ENCODE results near the gene ANXA3. TPM values are rescaled to one million over a fixed set of nuclear protein-coding genes. Genes with fewer than 3 reads are reported as not detected.

Gene ANXA3
- total and polyA plus RNA-seq, 2 donors (not counting 1 experiment from before 2014, with no cell fraction given): not detected

- ATAC-seq (ENCODE audit: low read depth) (no peak), DNase-seq (no peak)
- H3K4me3 Mint-ChIP-seq: no peak overlapping the region
- Histone ChIP-seq H4K20me1 (ENCODE audit: control insufficient read depth, insufficient read depth, low read length, poor library complexity, severe bottlenecking) (no peaks in the 10 kb centered on the region), H3K79me2 (ENCODE audit: control insufficient read depth, insufficient read depth, low read length) (no peaks in the 10 kb centered on the region), H3K9ac (ENCODE audit: low read length) (no peak overlapping the region), H3K36me3 (replicated peaks in 1 of 2; ENCODE audit: control extremely low read depth in 1 of 2, control insufficient read depth in 1 of 2, extremely low read depth in 1 of 2, insufficient read depth in 2 of 2, low read length in 1 of 2) (no peaks in the 10 kb centered on the region), H3K4me1 (ENCODE audit: control insufficient read depth in 2 of 2, insufficient read depth in 2 of 2, low read length in 2 of 2) (peaks cover 45 to 46% of the 10 kb centered on the region in 2 donors), H2AFZ (ENCODE audit: insufficient read depth, low read depth, low read length, poor library complexity, severe bottlenecking) (no peak overlapping the region), H3K9me3 (ENCODE audit: control extremely low read depth in 1 of 3, control insufficient read depth in 2 of 3, insufficient read depth in 1 of 3, low read length in 2 of 3) (peaks cover 2 to 17% (median 16%) of the 10 kb centered on the region in 3 donors), H3K27ac (ENCODE audit: low read length in 2 of 2) (peak overlapping the region in 1 of 2 donors; percentile 83), H3K4me2 (replicated peaks; ENCODE audit: low read depth, low read length, poor library complexity, severe bottlenecking) (peak overlapping the region; percentile 39), H3K4me3 (ENCODE audit: control extremely low read depth in 1 of 5, extremely low read depth in 1 of 5, insufficient read depth in 1 of 5, low read depth in 2 of 5, low read length in 4 of 5) (peak overlapping the region in 1 of 5 experiments; percentile 30), H3K27me3 (replicated peaks in 1 of 4; ENCODE audit: control extremely low read depth in 1 of 4, control insufficient read depth in 3 of 4, insufficient read depth in 4 of 4, low read length in 3 of 4) (no peaks in the 10 kb centered on the region)
- 80% methylated on average over 1 of the region's 4 CpGs for WGBS (ENCODE audit: insufficient coverage)
- ChIA-PET CTCF (interaction anchor here (1.2 to 7.6 kb wide), 4 partner anchors 14 to 114 kb away, joined by 3 to 47 read pairs (median 24); no protein-coding TSS in a partner anchor), POLR2A (interaction anchor here (0.9 kb wide), 1 partner anchor 19 kb away, joined by 5 read pairs; no protein-coding TSS in a partner anchor)
- intact Hi-C loops (cut with micrococcal nuclease): loop anchor here (2.0 kb wide), 1 partner anchor 15 kb away; no protein-coding TSS in a partner anchor
- no peaks in the 10 kb centered on the region for H3K27me3 Mint-ChIP-seq
- no peak for TF ChIP-seq CTCF (IDR thresholded peaks at IDR 0.05)
- peak overlapping the region; percentile 91 for H3K27ac Mint-ChIP-seq
- H3K9me3 Mint-ChIP-seq (ENCODE audit: insufficient read depth): peaks cover 6% of the 10 kb centered on the region
- H3K4me1 Mint-ChIP-seq: peaks cover 69% of the 10 kb centered on the region
These were observed 76.6 kb downstream of the ANXA3 start for GRCh38 chr4:78627966-78628678.

- peak overlapping the region; percentile 43 for H3K9ac ChIP-seq (ENCODE audit: low read length)
- DNase-seq (peak; percentile 40), ATAC-seq (ENCODE audit: low read depth) (peak; percentile 22)
- peak overlapping the region; percentile 83 to 87 for H3K27ac ChIP-seq (ENCODE audit: low read length in 2 of 2)
- CTCF ChIA-PET: interaction anchor here (0.6 to 6.8 kb wide), 5 partner anchors 9 to 237 kb away, joined by 3 to 46 read pairs (median 3); no protein-coding TSS in a partner anchor
- POLR2A ChIA-PET: interaction anchor here (1.4 to 1.5 kb wide), 2 partner anchors 12 to 14 kb away, joined by 3 to 4 read pairs; no protein-coding TSS in a partner anchor
- H3K4me1 ChIP-seq (ENCODE audit: control insufficient read depth in 2 of 2, insufficient read depth in 2 of 2, low read length in 2 of 2): peaks cover 58 to 59% of the 10 kb centered on the region in 2 donors
- H3K27me3 ChIP-seq (replicated peaks in 1 of 4; ENCODE audit: control extremely low read depth in 1 of 4, control insufficient read depth in 3 of 4, insufficient read depth in 4 of 4, low read length in 3 of 4): no peaks in the 10 kb centered on the region
- peak overlapping the region; percentile 68 for H3K27ac Mint-ChIP-seq
- intact Hi-C loops (cut with micrococcal nuclease): loop anchor here (1.0 to 2.0 kb wide), 2 partner anchors 8 to 13 kb away; no protein-coding TSS in a partner anchor
- H3K79me2 ChIP-seq (ENCODE audit: control insufficient read depth, insufficient read depth, low read length): no peaks in the 10 kb centered on the region
- peaks cover 3 to 17% (median 16%) of the 10 kb centered on the region in 3 donors for H3K9me3 ChIP-seq (ENCODE audit: control extremely low read depth in 1 of 3, control insufficient read depth in 2 of 3, insufficient read depth in 1 of 3, low read length in 2 of 3)
- H3K4me2 ChIP-seq (replicated peaks; ENCODE audit: low read depth, low read length, poor library complexity, severe bottlenecking): peak overlapping the region; percentile 39
- peaks cover 78% of the 10 kb centered on the region for H3K4me1 Mint-ChIP-seq
- H3K9me3 Mint-ChIP-seq (ENCODE audit: insufficient read depth): peaks cover 6% of the 10 kb centered on the region
- no peak overlapping the region for H2AFZ ChIP-seq (ENCODE audit: insufficient read depth, low read depth, low read length, poor library complexity, severe bottlenecking)
- TF ChIP-seq CTCF (IDR thresholded peaks at IDR 0.05) (no peak), EZH2 (IDR thresholded peaks at IDR 0.05; ENCODE audit: borderline replicate concordance, insufficient read depth, low read depth, low read length, poor library complexity, severe bottlenecking) (no peak)
- no peaks in the 10 kb centered on the region for H3K27me3 Mint-ChIP-seq
- WGBS (ENCODE audit: insufficient coverage): 66% methylated on average over 2 of the region's 4 CpGs
- no peaks in the 10 kb centered on the region for H4K20me1 ChIP-seq (ENCODE audit: control insufficient read depth, insufficient read depth, low read length, poor library complexity, severe bottlenecking)
- peak overlapping the region; percentile 75 for H3K4me3 Mint-ChIP-seq
- no peaks in the 10 kb centered on the region for H3K36me3 ChIP-seq (replicated peaks in 1 of 2; ENCODE audit: control extremely low read depth in 1 of 2, control insufficient read depth in 1 of 2, extremely low read depth in 1 of 2, insufficient read depth in 2 of 2, low read length in 1 of 2)
- H3K4me3 ChIP-seq (ENCODE audit: control extremely low read depth in 1 of 5, extremely low read depth in 1 of 5, insufficient read depth in 1 of 5, low read depth in 2 of 5, low read length in 4 of 5): peak overlapping the region in 1 of 5 experiments; percentile 37
These were observed 78.5 kb downstream of the ANXA3 start for GRCh38 chr4:78629991-78630541.

Data from B cell (primary cell).